SU-DHL-6 (cell line): Measurements from ENCODE around the gene ZNF70.

Experiments used
- CTCF ChIP-seq: fragments of 200-600 bp; sonication (generic); IDR thresholded peaks from one replicate; pipeline ENCODE4 v1.5.1; 2017; ENCODE audit warnings: antibody characterized with exemption, mild to moderate bottlenecking, low read length, moderate library complexity; ENCODE audit not compliant: insufficient read depth, poor library complexity, severe bottlenecking
- EZH2phosphoT487 ChIP-seq: fragments of 200-600 bp; sonication (generic), shearing (Covaris generic); conservative IDR thresholded peaks from 2 replicates; pipeline ENCODE4 v1.6.1; 2018; ENCODE audit warnings: mild to moderate bottlenecking, antibody characterized with exemption, low read length, moderate library complexity, mixed read lengths

DNA sequence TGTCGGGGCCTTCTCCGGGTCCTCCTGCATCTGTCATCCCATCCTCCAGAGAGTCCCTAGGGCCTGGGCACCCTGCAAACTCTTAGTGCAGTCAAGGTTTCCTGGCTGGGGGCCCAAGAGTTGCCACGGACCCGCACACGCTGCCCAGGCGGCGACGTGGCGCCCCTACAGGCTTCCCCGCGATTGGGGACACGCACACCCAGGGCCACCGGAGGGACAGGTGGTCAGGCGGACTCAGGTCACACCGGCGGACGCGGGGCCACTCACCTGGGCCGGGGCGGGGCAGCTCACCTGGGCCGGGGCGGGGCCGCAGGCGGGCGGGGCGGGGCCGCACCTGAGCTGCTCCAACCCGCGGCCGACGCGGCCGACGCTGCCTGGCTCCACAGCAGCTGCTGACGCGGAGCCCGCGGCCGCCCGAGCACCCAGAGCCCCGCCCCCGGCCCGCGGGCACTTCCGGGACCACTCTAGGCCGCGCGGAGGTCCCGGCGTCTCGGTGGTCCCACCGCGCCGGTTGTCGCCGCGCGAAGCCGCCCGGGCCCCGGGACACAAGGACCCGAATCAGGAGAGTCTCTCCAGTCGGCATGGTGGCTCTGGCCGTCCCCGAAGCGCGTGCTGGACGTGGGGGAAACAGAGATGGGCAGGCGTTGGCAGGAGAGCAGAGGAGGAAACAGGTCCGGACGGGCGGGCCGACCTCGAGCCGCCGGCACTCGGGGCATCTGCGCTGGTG, at the start of gene ZNF70:
- TF ChIP-seq CTCF (no peak), EZH2phosphoT487 (no peak)
